Measurements from ENCODE around the gene MALRD1. TPM values are rescaled to one million over a fixed set of nuclear protein-coding genes. Genes with fewer than 3 reads are reported as not detected.

The MALRD1 gene
- total and polyA plus RNA-seq, 7 donors: 0.34 to 4.7 (median 2.1) TPM; not detected in 2

DNA sequence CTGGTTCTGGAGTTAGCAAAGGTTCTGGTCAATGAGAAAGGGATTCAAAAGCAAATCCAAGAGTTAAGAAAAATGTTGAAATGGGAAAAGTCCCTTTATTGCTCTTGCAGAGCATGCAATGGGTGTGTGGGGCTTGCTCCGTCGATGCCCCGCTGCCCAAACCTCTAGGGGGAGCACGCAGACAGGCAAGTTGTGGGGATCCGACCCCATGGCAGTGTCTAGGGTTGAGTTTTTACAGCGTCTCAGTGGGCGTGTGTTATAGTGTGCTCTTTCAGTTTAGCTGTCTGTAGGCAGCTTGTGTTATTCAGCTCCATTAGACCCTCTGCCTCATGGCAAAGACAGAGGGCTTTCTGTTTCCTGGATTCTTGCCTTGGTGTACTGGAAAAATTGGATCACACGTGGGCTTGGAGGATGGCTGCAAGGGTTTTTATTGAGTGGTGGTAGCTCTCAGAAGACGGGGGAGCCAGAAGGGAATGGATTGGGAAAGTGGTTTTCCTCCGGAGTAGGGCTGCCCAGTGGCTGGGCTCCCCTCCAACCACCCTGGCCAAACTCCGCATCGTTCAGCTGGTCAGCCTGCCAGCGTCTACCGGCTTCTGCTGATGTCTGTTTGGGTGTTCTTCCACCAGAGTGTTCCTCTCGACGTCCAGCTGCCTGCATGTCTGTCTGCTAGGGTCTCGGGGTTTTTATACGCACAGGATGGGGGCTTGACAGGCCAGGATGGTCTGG lies 665.4 kb downstream of the MALRD1 start:
- no peak overlapping the region for H3K4me3 ChIP-seq
- H3K36me3 ChIP-seq: no peaks in the 10 kb centered on the region
- TF ChIP-seq EP300 (IDR thresholded peaks at IDR 0.05): no peak
- no peak for TF ChIP-seq POLR2AphosphoS5 (IDR thresholded peaks at IDR 0.05)
- TF ChIP-seq POLR2A (IDR thresholded peaks at IDR 0.05): no peak
- TF ChIP-seq, protein P1, sequence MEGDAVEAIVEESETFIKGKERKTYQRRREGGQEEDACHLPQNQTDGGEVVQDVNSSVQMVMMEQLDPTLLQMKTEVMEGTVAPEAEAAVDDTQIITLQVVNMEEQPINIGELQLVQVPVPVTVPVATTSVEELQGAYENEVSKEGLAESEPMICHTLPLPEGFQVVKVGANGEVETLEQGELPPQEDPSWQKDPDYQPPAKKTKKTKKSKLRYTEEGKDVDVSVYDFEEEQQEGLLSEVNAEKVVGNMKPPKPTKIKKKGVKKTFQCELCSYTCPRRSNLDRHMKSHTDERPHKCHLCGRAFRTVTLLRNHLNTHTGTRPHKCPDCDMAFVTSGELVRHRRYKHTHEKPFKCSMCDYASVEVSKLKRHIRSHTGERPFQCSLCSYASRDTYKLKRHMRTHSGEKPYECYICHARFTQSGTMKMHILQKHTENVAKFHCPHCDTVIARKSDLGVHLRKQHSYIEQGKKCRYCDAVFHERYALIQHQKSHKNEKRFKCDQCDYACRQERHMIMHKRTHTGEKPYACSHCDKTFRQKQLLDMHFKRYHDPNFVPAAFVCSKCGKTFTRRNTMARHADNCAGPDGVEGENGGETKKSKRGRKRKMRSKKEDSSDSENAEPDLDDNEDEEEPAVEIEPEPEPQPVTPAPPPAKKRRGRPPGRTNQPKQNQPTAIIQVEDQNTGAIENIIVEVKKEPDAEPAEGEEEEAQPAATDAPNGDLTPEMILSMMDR (IDR thresholded peaks at IDR 0.05): no peak
- no peaks in the 10 kb centered on the region for H3K27me3 ChIP-seq
- intact Hi-C loops (cut with DNase I): no loop called here
- H3K4me1 ChIP-seq: no peaks in the 10 kb centered on the region
- peaks cover 0 to 8% (median 0%) of the 10 kb centered on the region in 4 donors for H3K9me3 ChIP-seq
- WGBS, 2 donors: 77 to 80% methylated on average over 18 of the region's 18 CpGs
- no peak overlapping the region for H3K27ac ChIP-seq
- DNase-seq: no peak

DNA sequence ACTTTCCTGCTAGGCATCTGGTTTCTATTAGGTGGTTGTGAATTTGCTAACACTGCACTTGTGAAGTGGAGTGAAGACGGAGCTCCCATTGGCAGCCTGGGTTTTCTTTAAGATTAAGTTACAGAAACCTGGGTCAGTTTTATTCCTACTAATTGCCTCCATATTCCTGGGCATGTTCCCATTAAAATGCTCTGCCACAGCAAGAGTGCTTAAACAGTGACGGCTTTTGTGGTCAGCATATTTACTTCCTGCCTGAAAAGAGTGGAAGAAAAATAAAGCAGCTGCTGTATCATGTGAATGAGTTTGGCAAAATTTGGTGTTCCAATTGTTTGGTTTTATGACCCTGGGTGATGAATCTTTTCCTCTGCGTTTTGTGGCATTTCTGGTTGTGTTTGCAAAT lies 670.7 kb downstream of the MALRD1 start:
- Histone ChIP-seq H3K9me3 (no peaks in the 10 kb centered on the region), H3K36me3 (no peaks in the 10 kb centered on the region), H3K27ac (no peak overlapping the region), H3K4me3 (no peak overlapping the region), H3K27me3 (no peaks in the 10 kb centered on the region), H3K4me1 (no peaks in the 10 kb centered on the region)
- DNase-seq: no peak
- 33 to 49% methylated on average over 3 of the region's 3 CpGs for WGBS, 2 donors
- intact Hi-C loops (cut with DNase I): no loop called here
- TF ChIP-seq POLR2A (IDR thresholded peaks at IDR 0.05) (no peak), POLR2AphosphoS5 (IDR thresholded peaks at IDR 0.05) (no peak), EP300 (IDR thresholded peaks at IDR 0.05) (no peak)
- TF ChIP-seq, protein P1 (IDR thresholded peaks at IDR 0.05): no peak

DNA sequence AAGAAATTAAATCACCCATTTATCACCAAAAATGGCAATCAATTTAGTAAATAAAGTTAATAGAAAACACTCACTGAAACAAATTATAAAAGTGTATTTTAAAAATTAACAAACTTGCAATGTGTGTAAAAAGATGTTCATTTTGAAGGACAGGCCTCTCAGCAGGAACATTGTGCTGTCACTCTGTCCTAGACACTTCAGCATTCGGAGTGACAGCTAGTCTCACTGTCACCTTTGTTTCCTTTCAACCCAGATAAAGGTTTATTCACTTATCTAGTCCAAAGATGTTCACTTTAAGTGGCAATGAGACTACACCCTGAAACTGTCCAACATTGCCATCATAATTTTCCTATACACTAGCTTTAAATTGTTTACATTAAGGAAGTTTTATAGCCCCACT lies 675.7 kb downstream of the MALRD1 start:
- WGBS, 2 donors: 24 to 61% methylated on average over 1 of the region's 1 CpG
- Histone ChIP-seq H3K4me3 (no peak overlapping the region), H3K9me3 (no peaks in the 10 kb centered on the region), H3K27me3 (no peaks in the 10 kb centered on the region), H3K27ac (no peak overlapping the region), H3K4me1 (no peaks in the 10 kb centered on the region), H3K36me3 (no peaks in the 10 kb centered on the region)
- TF ChIP-seq, protein P1 (IDR thresholded peaks at IDR 0.05): no peak
- TF ChIP-seq EP300 (IDR thresholded peaks at IDR 0.05) (no peak), POLR2A (IDR thresholded peaks at IDR 0.05) (no peak), POLR2AphosphoS5 (IDR thresholded peaks at IDR 0.05) (no peak)
- intact Hi-C loops (cut with DNase I): no loop called here
- DNase-seq: no peak

DNA sequence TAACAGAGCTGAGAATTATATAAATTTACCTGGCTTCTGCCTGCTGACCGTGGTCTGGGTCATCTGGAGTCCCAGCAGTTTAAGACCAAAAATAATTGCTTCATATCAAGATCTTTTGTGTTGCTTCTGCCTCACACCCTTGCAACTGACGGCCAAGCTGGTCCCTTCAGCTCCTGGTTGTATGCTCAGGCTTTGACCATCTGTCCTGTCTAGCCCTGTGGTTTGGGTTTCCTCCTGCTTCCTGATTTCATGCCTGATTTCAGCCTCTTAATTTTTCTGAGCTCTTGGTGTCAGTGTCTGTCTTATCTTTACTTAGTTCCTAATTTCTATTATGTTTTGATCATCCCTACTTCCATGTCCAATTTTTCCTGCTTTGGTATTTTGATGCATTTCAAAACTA lies 679.8 kb downstream of the MALRD1 start:
- H3K4me1 ChIP-seq: no peaks in the 10 kb centered on the region
- no peak for DNase-seq
- H3K36me3 ChIP-seq: no peaks in the 10 kb centered on the region
- H3K27me3 ChIP-seq: no peaks in the 10 kb centered on the region
- no peak for TF ChIP-seq POLR2AphosphoS5 (IDR thresholded peaks at IDR 0.05)
- H3K9me3 ChIP-seq: no peaks in the 10 kb centered on the region
- intact Hi-C loops (cut with DNase I): no loop called here
- 70 to 87% methylated on average over 2 of the region's 2 CpGs for WGBS, 2 donors
- H3K27ac ChIP-seq: no peak overlapping the region
- H3K4me3 ChIP-seq: no peak overlapping the region

DNA sequence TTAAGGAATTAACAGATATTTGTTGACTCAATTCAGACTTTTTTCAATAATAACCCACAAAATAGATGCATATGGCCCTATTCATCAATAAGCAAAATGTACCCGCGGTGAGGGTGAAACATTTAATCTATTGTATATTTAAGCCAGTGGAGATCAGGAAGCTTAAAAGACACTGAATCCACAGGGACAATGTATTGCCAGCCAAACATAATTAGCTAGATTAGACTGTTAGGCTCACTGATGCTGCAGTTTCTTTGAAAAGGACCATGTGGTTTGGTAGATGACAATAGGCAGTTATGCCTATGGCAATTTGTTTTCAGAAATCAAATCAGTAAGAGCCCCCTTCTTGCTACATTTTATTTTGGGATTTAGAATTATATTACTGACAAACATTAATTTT lies 680.4 kb downstream of the MALRD1 start:
- H3K36me3 ChIP-seq: no peaks in the 10 kb centered on the region
- DNase-seq: no peak
- H3K9me3 ChIP-seq: no peaks in the 10 kb centered on the region
- no peaks in the 10 kb centered on the region for H3K27me3 ChIP-seq
- 97% methylated on average over 2 of the region's 2 CpGs for WGBS, 2 donors
- H3K4me3 ChIP-seq: no peak overlapping the region
- intact Hi-C loops (cut with DNase I): no loop called here
- no peaks in the 10 kb centered on the region for H3K4me1 ChIP-seq
- H3K27ac ChIP-seq: no peak overlapping the region
- TF ChIP-seq, protein P1 (IDR thresholded peaks at IDR 0.05): no peak
- TF ChIP-seq POLR2AphosphoS5 (IDR thresholded peaks at IDR 0.05) (no peak), EP300 (IDR thresholded peaks at IDR 0.05) (no peak), POLR2A (IDR thresholded peaks at IDR 0.05) (no peak)

All from sigmoid colon (tissue), 7 donors.